Upper lobe of left lung (tissue), 6 donors: ENCODE results near the gene NRXN3. TPM values are rescaled to one million over a fixed set of nuclear protein-coding genes. Genes with fewer than 3 reads are reported as not detected.

Experiments
- ATAC-seq, 2 donors: fragments of 200-7000 bp; cut with Tn5 transposase; one replicate each; pipeline ENCODE4 v1.9.1; 2022; ENCODE audit warnings: mild to moderate bottlenecking in 2 of 2, moderate library complexity in 2 of 2; ENCODE audit not compliant: low FRiP score in 2 of 2
- DNase-seq, 2 donors: peaks; one replicate each; pipeline ENCODE4 v3.0.0-alpha.2; 2019 to 2020
- H3K27ac ChIP-seq, 4 donors: fragments of 200-600 bp; sonication (generic); one replicate each; pipeline ENCODE4 v1.5.1; 2016 to 2019
- H3K27me3 ChIP-seq, 4 donors: fragments of 200-600 bp; sonication (generic); one replicate each; pipeline ENCODE4 v1.5.1; 2017 to 2019
- H3K36me3 ChIP-seq, 4 donors: fragments of 200-600 bp; sonication (generic); one replicate each; pipeline ENCODE4 v1.5.1; 2016 to 2019
- H3K4me1 ChIP-seq, 4 donors: fragments of 200-600 bp; sonication (generic); one replicate each; pipeline ENCODE4 v1.5.1; 2018 to 2019
- H3K4me3 ChIP-seq, 4 donors: fragments of 200-600 bp; sonication (generic); one replicate each; pipeline ENCODE4 v1.5.1; 2017 to 2019; ENCODE audit warnings: mild to moderate bottlenecking in 2 of 4, moderate library complexity in 1 of 4
- H3K9me3 ChIP-seq, 4 donors: fragments of 200-600 bp; sonication (generic); one replicate each; pipeline ENCODE4 v1.5.1; 2018 to 2019
- EP300 ChIP-seq, 4 donors: sonication (generic); formaldehyde crosslinking; IDR thresholded peaks; one replicate each; pipeline ENCODE4 v1.5.1; 2017; ENCODE audit warnings: antibody characterized with exemption in 4 of 4, control low read depth in 2 of 4
- POLR2A ChIP-seq, 4 donors: fragments of 450-650 bp; IDR thresholded peaks; one replicate each; pipeline ENCODE4 v1.5.1; 2016 to 2017; ENCODE audit warnings: antibody characterized with exemption in 4 of 4, mild to moderate bottlenecking in 2 of 4
- POLR2AphosphoS5 ChIP-seq, 2 donors: sonication (generic); formaldehyde crosslinking; IDR thresholded peaks; one replicate each; pipeline ENCODE4 v1.5.1; 2017; ENCODE audit warnings: antibody characterized with exemption in 2 of 2
- WGBS, 2 donors: methylation state at CpG; one replicate each; pipeline ENCODE4 v1.1.5; 2017 to 2018; 5-methylcytosine and 5-hydroxymethylcytosine counted together
- total RNA-seq, 6 donors: library from RNA; depleted of rRNA in 4 of 6; stranded (reverse); fragments of >200 nt in 4 of 6; gene quantifications; one replicate each; pipeline versions ENCODE4 v1.1.0 to v1.2.1, GENCODE V29; 2016 to 2021
- TF ChIP-seq, protein P1 (sequence below), 6 experiments: fragments of 450-650 bp in 4 of 6; fragments of 200-600 bp in 2 of 6; sonication (generic) in 2 of 6; IDR thresholded peaks; one replicate each; pipeline ENCODE4 v1.5.1; 2016 to 2019; ENCODE audit warnings: antibody characterized with exemption in 6 of 6
- donor health status: DM: no; HTN: no; CAD: no; lungs with moderate emphysema.
- donor health status: DM: no; HTN: yes; CAD: no; lungs with severe emphysema.

The NRXN3 gene
- total RNA-seq, 6 donors from 2014 or later, result 4.4 to 14.9 (median 7.2) TPM

DNA sequence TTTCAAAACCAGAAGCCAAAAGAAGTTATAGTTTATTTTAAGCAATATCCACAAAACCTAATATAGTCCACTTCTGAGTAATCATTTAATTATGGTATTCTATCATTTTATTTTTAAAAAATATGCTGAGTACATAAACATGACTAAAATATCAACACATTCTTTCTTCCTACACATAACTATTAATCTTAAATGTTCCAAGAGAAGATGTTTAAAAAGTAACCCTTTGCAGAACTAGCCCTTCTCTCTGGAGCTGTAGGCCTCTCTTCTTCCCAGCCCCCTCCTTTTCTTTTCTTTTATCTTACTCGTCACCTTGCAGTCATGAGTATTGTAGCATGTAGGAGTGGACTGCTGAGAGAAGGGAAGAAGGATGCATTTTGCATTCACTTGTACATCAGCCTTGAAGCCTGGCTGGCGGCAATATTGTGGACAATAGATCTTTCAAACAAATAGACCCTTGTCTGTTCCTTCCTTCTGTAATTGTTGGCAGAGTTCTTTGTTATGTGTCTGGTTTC is 941.9 kb downstream of the NRXN3 start:
- Histone ChIP-seq H3K36me3 (no peaks in the 10 kb centered on the region), H3K4me3 (no peak overlapping the region), H3K27me3 (no peaks in the 10 kb centered on the region), H3K27ac (no peak overlapping the region), H3K9me3 (no peaks in the 10 kb centered on the region), H3K4me1 (no peaks in the 10 kb centered on the region)
- 24 to 38% methylated on average over 2 of the region's 2 CpGs for WGBS, 2 donors
- ATAC-seq, result no peak
- no peak for TF ChIP-seq EP300 (IDR thresholded peaks at IDR 0.05)
- no peak for TF ChIP-seq POLR2A (IDR thresholded peaks at IDR 0.05)
- TF ChIP-seq, protein P1, sequence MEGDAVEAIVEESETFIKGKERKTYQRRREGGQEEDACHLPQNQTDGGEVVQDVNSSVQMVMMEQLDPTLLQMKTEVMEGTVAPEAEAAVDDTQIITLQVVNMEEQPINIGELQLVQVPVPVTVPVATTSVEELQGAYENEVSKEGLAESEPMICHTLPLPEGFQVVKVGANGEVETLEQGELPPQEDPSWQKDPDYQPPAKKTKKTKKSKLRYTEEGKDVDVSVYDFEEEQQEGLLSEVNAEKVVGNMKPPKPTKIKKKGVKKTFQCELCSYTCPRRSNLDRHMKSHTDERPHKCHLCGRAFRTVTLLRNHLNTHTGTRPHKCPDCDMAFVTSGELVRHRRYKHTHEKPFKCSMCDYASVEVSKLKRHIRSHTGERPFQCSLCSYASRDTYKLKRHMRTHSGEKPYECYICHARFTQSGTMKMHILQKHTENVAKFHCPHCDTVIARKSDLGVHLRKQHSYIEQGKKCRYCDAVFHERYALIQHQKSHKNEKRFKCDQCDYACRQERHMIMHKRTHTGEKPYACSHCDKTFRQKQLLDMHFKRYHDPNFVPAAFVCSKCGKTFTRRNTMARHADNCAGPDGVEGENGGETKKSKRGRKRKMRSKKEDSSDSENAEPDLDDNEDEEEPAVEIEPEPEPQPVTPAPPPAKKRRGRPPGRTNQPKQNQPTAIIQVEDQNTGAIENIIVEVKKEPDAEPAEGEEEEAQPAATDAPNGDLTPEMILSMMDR (IDR thresholded peaks at IDR 0.05), result no peak
- TF ChIP-seq POLR2AphosphoS5 (IDR thresholded peaks at IDR 0.05), result no peak
- DNase-seq, result no peak

DNA sequence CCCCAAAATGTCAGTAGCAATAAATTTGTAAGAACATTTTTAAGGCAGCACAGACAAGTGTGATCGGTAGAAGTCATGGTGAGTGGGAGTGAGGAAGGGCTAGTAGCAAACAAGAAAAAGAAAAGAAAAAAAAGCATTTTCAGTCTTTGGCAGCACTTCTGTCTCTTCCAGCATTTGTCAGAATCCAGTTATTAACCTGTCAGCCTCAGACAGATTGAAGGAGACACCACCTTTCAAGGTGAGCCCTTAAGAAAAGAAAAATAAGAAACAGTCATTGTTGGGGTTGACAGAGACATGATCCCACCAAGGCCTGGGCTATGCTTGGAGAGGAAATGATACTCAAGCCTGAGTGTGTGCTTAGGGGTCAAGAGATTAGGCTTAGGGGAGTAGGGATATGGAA is 947.4 kb downstream of the NRXN3 start:
- Histone ChIP-seq H3K36me3 (no peaks in the 10 kb centered on the region), H3K4me1 (no peaks in the 10 kb centered on the region), H3K4me3 (no peak overlapping the region), H3K27me3 (no peaks in the 10 kb centered on the region), H3K9me3 (no peaks in the 10 kb centered on the region), H3K27ac (no peak overlapping the region)
- ATAC-seq (no peak), DNase-seq (no peak)
- TF ChIP-seq POLR2A (IDR thresholded peaks at IDR 0.05) (no peak), POLR2AphosphoS5 (IDR thresholded peaks at IDR 0.05) (no peak), EP300 (IDR thresholded peaks at IDR 0.05) (no peak)
- TF ChIP-seq, protein P1 (IDR thresholded peaks at IDR 0.05), result no peak
- 80 to 100% methylated on average over 1 of the region's 1 CpG for WGBS, 2 donors

DNA sequence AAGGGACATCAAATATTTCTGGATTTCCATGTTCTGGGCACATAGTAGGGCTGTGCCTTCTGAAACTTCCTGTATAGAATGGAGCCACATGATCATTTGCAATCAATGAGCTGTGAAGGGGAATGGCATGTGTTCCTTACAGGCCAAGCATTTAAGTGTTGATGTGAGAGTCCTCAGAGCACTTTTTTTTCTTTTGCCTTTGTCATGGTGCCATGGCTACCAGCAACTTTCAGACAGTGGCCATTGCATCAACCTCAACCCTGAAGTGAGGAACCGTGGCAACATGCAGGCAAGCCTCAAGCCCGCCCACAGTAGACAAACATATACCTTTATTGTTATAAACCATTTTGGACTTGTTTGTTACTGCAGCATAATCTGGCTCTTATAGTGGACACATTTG is 948.1 kb downstream of the NRXN3 start:
- Histone ChIP-seq H3K9me3 (no peaks in the 10 kb centered on the region), H3K36me3 (no peaks in the 10 kb centered on the region), H3K27me3 (no peaks in the 10 kb centered on the region), H3K27ac (no peak overlapping the region), H3K4me1 (no peaks in the 10 kb centered on the region), H3K4me3 (no peak overlapping the region)
- TF ChIP-seq EP300 (IDR thresholded peaks at IDR 0.05), result no peak
- TF ChIP-seq POLR2AphosphoS5 (IDR thresholded peaks at IDR 0.05), result no peak
- no peak for TF ChIP-seq POLR2A (IDR thresholded peaks at IDR 0.05)
- TF ChIP-seq, protein P1 (IDR thresholded peaks at IDR 0.05), result no peak
- ATAC-seq (no peak), DNase-seq (no peak)
- 88 to 94% methylated on average over 2 of the region's 2 CpGs for WGBS, 2 donors

DNA sequence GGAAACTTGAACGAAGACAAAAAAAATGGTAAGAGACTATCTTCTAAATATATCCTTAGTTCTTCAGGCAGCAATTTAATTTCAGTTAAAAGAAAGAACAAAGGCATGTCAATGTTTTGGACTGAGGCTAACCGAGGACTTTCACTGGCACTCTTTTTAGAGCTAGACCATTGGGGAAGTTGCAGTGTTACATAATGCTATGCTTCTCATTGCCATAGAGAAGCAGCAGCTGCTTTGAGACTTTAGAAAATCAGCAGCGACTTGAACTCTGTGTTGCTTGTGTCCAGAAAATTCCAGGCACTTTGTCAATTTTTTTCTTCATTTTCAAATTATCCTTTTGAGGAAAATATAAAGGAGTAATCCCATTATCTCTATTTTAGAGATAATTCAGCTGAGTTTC is 964.2 kb downstream of the NRXN3 start:
- WGBS, 2 donors, result 58 to 66% methylated on average over 3 of the region's 3 CpGs
- H3K36me3 ChIP-seq, result no peaks in the 10 kb centered on the region
- H3K4me3 ChIP-seq, result no peak overlapping the region
- ATAC-seq (peak in 1 of 2 donors; percentile 48), DNase-seq (no peak)
- no peaks in the 10 kb centered on the region for H3K4me1 ChIP-seq
- no peaks in the 10 kb centered on the region for H3K9me3 ChIP-seq
- H3K27me3 ChIP-seq, result no peaks in the 10 kb centered on the region
- TF ChIP-seq EP300 (IDR thresholded peaks at IDR 0.05) (no peak), POLR2A (IDR thresholded peaks at IDR 0.05) (no peak), POLR2AphosphoS5 (IDR thresholded peaks at IDR 0.05) (no peak)
- TF ChIP-seq, protein P1 (IDR thresholded peaks at IDR 0.05), result no peak
- no peak overlapping the region for H3K27ac ChIP-seq
